ENCODE measurements around the gene FBXO28.
"Not testable (repeated sequence)": the region's sequence is repeated elsewhere in the genome, so short reads cannot be mapped to it uniquely, and the experiment has no call there.

FBXO28 gene

GRCh38 chr1:224188286-224188685, 74.4 kb downstream of the FBXO28 start:
- DNase-seq (ENCODE audit: low read depth), result no peak

GRCh38 chr1:224189561-224189960, 75.7 kb downstream of the FBXO28 start:
- no peak for DNase-seq (ENCODE audit: low read depth)

GRCh38 chr1:224192082-224192788, 78.3 kb downstream of the FBXO28 start:
- no peak for DNase-seq (ENCODE audit: low read depth)

GRCh38 chr1:224193319-224193966, 79.5 kb downstream of the FBXO28 start:
- DNase-seq (ENCODE audit: low read depth), result no peak

- peak; percentile 80 for DNase-seq (ENCODE audit: low read depth)
These were observed 83.1 kb downstream of the FBXO28 start for GRCh38 chr1:224196813-224197600.

- no peak for DNase-seq (ENCODE audit: low read depth)
These were observed 84.7 kb downstream of the FBXO28 start for GRCh38 chr1:224198572-224198971.

- no peak for DNase-seq (ENCODE audit: low read depth)
These were observed 85.8 kb downstream of the FBXO28 start for GRCh38 chr1:224199679-224200078.

GRCh38 chr1:224201383-224201782, 87.5 kb downstream of the FBXO28 start:
- no peak for DNase-seq (ENCODE audit: low read depth)

- no peak for DNase-seq (ENCODE audit: low read depth)
These were observed 87.9 kb downstream of the FBXO28 start for GRCh38 chr1:224201853-224202252.

GRCh38 chr1:224203243-224204016, 89.5 kb downstream of the FBXO28 start:
- DNase-seq (ENCODE audit: low read depth), result peak; percentile 64

GRCh38 chr1:224205438-224205840, 91.5 kb downstream of the FBXO28 start:
- DNase-seq (ENCODE audit: low read depth), result peak; percentile 29

GRCh38 chr1:224205931-224206538, 92.1 kb downstream of the FBXO28 start:
- DNase-seq (ENCODE audit: low read depth), result not testable (repeated sequence)

- peak; percentile 17 for DNase-seq (ENCODE audit: low read depth)
These were observed 97.5 kb downstream of the FBXO28 start for GRCh38 chr1:224211206-224211962.
